Measurements from ENCODE around the gene AFG3L2. TPM values are rescaled to one million over a fixed set of nuclear protein-coding genes. Genes with fewer than 3 reads are reported as not detected.

The AFG3L2 gene
- total and polyA plus RNA-seq, 2 experiments from 2014 or later = 50.3 to 105 TPM

DNA sequence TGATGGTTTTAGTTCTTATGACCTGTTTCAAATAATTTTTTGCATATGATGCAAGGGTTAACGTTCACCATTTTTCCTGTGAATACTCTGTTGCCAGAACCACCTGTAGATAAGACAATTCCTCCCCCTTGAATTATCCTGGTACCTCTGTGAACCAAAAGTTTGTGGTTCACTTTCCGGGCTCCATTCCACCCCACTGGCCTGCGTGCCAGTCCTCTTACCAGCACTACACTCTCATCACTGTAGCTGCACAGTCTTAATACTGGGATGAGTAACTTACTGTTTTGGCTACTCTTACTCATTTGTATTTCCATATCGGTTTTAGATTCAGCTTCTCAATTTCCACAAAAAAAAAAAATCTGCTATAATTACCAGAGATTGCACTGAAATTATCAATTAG is 34.4 kb downstream of the AFG3L2 start:
- Histone ChIP-seq H3K9me2 (ENCODE audit: insufficient read depth) (no peaks in the 10 kb centered on the region), H3K4me2 (no peak overlapping the region), H3K79me2 (replicated peaks; ENCODE audit: insufficient read depth) (no peaks in the 10 kb centered on the region), H3F3A (replicated peaks; ENCODE audit: low read depth) (peaks cover 5% of the 10 kb centered on the region), H3K27me3 (ENCODE audit: insufficient read depth) (no peaks in the 10 kb centered on the region), H3K4me3 (no peak overlapping the region), H4K20me1 (replicated peaks; ENCODE audit: insufficient read depth) (peaks cover 3% of the 10 kb centered on the region; the same call in 1 of the 2 replicates), H3K36me3 (ENCODE audit: insufficient read depth) (peaks cover 18% of the 10 kb centered on the region), H3K27ac (ENCODE audit: low read depth) (no peak overlapping the region), H2AFZ (no peak overlapping the region), H3K4me1 (ENCODE audit: insufficient read depth) (peaks cover 11% of the 10 kb centered on the region)
- DNase-seq (ENCODE audit: low spot score) = no peak
- Mint-ChIP-seq H3K9me3 (no peaks in the 10 kb centered on the region), H3K27ac (peak overlapping the region; percentile 10; the same call in 1 of the 2 replicates), H3K36me3 (ENCODE audit: low read depth) (peaks cover 74% of the 10 kb centered on the region), H3K4me1 (peaks cover 11% of the 10 kb centered on the region), H3K27me3 (ENCODE audit: insufficient read depth, low read depth, poor library complexity) (peaks cover 14% of the 10 kb centered on the region), H3K4me3 (no peak overlapping the region)
- TF ChIP-seq EZH2 (IDR thresholded peaks at IDR 0.05; ENCODE audit: low read depth, unreplicated experiment) = no peak
- TF ChIP-seq, protein P1, sequence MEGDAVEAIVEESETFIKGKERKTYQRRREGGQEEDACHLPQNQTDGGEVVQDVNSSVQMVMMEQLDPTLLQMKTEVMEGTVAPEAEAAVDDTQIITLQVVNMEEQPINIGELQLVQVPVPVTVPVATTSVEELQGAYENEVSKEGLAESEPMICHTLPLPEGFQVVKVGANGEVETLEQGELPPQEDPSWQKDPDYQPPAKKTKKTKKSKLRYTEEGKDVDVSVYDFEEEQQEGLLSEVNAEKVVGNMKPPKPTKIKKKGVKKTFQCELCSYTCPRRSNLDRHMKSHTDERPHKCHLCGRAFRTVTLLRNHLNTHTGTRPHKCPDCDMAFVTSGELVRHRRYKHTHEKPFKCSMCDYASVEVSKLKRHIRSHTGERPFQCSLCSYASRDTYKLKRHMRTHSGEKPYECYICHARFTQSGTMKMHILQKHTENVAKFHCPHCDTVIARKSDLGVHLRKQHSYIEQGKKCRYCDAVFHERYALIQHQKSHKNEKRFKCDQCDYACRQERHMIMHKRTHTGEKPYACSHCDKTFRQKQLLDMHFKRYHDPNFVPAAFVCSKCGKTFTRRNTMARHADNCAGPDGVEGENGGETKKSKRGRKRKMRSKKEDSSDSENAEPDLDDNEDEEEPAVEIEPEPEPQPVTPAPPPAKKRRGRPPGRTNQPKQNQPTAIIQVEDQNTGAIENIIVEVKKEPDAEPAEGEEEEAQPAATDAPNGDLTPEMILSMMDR (conservative IDR thresholded peaks at IDR 0.05; ENCODE audit: low read depth in 2 of 2) = no peak
- no peak for TF ChIP-seq JUNB (IDR thresholded peaks at IDR 0.05; ENCODE audit: unreplicated experiment)
- no peak for TF ChIP-seq ZNF331 (CRISPR knock-in tag; IDR thresholded peaks at IDR 0.05; ENCODE audit: low read depth)
- TF ChIP-seq CREB1 (CRISPR knock-in tag; IDR thresholded peaks at IDR 0.05; ENCODE audit: low read depth) = no peak
- TF ChIP-seq POLR2AphosphoS5 (IDR thresholded peaks at IDR 0.05; ENCODE audit: low read depth) = no peak
- TF ChIP-seq, protein P2, sequence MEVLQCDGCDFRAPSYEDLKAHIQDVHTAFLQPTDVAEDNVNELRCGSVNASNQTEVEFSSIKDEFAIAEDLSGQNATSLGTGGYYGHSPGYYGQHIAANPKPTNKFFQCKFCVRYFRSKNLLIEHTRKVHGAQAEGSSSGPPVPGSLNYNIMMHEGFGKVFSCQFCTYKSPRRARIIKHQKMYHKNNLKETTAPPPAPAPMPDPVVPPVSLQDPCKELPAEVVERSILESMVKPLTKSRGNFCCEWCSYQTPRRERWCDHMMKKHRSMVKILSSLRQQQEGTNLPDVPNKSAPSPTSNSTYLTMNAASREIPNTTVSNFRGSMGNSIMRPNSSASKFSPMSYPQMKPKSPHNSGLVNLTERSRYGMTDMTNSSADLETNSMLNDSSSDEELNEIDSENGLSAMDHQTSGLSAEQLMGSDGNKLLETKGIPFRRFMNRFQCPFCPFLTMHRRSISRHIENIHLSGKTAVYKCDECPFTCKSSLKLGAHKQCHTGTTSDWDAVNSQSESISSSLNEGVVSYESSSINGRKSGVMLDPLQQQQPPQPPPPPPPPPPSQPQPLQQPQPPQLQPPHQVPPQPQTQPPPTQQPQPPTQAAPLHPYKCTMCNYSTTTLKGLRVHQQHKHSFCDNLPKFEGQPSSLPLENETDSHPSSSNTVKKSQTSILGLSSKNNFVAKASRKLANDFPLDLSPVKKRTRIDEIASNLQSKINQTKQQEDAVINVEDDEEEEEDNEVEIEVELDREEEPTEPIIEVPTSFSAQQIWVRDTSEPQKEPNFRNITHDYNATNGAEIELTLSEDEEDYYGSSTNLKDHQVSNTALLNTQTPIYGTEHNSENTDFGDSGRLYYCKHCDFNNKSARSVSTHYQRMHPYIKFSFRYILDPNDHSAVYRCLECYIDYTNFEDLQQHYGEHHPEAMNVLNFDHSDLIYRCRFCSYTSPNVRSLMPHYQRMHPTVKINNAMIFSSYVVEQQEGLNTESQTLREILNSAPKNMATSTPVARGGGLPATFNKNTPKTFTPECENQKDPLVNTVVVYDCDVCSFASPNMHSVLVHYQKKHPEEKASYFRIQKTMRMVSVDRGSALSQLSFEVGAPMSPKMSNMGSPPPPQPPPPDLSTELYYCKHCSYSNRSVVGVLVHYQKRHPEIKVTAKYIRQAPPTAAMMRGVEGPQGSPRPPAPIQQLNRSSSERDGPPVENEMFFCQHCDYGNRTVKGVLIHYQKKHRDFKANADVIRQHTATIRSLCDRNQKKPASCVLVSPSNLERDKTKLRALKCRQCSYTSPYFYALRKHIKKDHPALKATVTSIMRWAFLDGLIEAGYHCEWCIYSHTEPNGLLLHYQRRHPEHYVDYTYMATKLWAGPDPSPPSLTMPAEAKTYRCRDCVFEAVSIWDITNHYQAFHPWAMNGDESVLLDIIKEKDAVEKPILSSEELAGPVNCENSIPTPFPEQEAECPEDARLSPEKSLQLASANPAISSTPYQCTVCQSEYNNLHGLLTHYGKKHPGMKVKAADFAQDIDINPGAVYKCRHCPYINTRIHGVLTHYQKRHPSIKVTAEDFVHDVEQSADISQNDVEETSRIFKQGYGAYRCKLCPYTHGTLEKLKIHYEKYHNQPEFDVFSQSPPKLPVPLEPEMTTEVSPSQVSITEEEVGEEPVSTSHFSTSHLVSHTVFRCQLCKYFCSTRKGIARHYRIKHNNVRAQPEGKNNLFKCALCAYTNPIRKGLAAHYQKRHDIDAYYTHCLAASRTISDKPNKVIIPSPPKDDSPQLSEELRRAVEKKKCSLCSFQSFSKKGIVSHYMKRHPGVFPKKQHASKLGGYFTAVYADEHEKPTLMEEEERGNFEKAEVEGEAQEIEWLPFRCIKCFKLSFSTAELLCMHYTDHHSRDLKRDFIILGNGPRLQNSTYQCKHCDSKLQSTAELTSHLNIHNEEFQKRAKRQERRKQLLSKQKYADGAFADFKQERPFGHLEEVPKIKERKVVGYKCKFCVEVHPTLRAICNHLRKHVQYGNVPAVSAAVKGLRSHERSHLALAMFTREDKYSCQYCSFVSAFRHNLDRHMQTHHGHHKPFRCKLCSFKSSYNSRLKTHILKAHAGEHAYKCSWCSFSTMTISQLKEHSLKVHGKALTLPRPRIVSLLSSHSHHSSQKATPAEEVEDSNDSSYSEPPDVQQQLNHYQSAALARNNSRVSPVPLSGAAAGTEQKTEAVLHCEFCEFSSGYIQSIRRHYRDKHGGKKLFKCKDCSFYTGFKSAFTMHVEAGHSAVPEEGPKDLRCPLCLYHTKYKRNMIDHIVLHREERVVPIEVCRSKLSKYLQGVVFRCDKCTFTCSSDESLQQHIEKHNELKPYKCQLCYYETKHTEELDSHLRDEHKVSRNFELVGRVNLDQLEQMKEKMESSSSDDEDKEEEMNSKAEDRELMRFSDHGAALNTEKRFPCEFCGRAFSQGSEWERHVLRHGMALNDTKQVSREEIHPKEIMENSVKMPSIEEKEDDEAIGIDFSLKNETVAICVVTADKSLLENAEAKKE (CRISPR knock-in tag; IDR thresholded peaks at IDR 0.05) = no peak
- TF ChIP-seq, protein P3, sequence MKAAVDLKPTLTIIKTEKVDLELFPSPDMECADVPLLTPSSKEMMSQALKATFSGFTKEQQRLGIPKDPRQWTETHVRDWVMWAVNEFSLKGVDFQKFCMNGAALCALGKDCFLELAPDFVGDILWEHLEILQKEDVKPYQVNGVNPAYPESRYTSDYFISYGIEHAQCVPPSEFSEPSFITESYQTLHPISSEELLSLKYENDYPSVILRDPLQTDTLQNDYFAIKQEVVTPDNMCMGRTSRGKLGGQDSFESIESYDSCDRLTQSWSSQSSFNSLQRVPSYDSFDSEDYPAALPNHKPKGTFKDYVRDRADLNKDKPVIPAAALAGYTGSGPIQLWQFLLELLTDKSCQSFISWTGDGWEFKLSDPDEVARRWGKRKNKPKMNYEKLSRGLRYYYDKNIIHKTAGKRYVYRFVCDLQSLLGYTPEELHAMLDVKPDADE (IDR thresholded peaks at IDR 0.05) = no peak
- no peak for TF ChIP-seq EZH2phosphoT487 (IDR thresholded peaks at IDR 0.05; ENCODE audit: unreplicated experiment)
- no peak for TF ChIP-seq STAT1 (IDR thresholded peaks at IDR 0.05; ENCODE audit: unreplicated experiment)
- TF ChIP-seq NANOG (IDR thresholded peaks at IDR 0.05; ENCODE audit: borderline replicate concordance) = no peak
- TF ChIP-seq, protein P4, sequence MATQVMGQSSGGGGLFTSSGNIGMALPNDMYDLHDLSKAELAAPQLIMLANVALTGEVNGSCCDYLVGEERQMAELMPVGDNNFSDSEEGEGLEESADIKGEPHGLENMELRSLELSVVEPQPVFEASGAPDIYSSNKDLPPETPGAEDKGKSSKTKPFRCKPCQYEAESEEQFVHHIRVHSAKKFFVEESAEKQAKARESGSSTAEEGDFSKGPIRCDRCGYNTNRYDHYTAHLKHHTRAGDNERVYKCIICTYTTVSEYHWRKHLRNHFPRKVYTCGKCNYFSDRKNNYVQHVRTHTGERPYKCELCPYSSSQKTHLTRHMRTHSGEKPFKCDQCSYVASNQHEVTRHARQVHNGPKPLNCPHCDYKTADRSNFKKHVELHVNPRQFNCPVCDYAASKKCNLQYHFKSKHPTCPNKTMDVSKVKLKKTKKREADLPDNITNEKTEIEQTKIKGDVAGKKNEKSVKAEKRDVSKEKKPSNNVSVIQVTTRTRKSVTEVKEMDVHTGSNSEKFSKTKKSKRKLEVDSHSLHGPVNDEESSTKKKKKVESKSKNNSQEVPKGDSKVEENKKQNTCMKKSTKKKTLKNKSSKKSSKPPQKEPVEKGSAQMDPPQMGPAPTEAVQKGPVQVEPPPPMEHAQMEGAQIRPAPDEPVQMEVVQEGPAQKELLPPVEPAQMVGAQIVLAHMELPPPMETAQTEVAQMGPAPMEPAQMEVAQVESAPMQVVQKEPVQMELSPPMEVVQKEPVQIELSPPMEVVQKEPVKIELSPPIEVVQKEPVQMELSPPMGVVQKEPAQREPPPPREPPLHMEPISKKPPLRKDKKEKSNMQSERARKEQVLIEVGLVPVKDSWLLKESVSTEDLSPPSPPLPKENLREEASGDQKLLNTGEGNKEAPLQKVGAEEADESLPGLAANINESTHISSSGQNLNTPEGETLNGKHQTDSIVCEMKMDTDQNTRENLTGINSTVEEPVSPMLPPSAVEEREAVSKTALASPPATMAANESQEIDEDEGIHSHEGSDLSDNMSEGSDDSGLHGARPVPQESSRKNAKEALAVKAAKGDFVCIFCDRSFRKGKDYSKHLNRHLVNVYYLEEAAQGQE (IDR thresholded peaks at IDR 0.05; ENCODE audit: unreplicated experiment) = no peak
- TF ChIP-seq ZNF114 (CRISPR knock-in tag; IDR thresholded peaks at IDR 0.05) = no peak
- no peak for ATAC-seq
